Activated CD4-positive, CD25-positive, alpha-beta regulatory T cell treated with anti-CD3 and anti-CD28 coated beads, Interleukin-2, amount 50 U/mL, for 16 hours (primary cell): ENCODE data around the gene ENOX1.

Experiments used
- DNase-seq: peaks from one replicate; pipeline ENCODE4 v3.0.0-alpha.2; 2020; ENCODE audit warnings: low read depth, low spot score

ENOX1 gene

DNA sequence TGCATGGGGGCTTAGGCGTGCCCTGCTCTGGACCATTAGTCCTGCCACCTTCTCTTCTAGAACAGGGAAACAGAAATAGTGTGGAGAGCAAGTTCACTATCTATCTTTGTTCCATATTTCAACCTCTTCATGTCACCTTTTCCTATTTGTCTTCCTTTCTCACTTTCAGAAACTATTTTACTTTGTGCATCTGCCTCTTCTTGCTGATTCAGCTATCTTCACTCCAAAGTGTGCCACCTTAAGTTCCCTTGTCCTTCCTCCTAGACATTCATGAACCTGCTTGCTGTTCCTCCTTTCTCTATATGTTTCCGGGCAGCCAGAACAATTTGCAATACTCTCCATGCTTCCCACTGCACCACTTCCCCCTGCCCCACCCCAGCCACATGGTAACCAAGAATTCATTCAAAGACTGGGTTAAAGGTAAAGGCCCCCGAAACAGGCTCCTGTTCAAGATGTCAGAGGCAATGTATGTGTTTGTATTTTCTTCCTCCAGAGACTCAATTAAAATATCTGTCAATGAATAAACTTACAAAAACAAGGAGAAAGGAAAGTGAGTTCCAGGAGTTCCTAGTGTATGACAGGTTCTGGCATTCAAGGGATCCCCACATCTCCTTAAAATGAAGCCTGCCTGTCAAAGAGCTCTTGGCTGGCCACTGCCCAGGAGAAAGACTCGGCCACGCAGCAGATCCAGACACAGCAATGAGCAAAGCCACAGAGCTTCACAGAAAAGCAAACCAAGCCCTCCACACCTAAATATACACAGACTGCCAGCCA is 495.3 kb downstream of the ENOX1 start:
- DNase-seq, result no peak

DNA sequence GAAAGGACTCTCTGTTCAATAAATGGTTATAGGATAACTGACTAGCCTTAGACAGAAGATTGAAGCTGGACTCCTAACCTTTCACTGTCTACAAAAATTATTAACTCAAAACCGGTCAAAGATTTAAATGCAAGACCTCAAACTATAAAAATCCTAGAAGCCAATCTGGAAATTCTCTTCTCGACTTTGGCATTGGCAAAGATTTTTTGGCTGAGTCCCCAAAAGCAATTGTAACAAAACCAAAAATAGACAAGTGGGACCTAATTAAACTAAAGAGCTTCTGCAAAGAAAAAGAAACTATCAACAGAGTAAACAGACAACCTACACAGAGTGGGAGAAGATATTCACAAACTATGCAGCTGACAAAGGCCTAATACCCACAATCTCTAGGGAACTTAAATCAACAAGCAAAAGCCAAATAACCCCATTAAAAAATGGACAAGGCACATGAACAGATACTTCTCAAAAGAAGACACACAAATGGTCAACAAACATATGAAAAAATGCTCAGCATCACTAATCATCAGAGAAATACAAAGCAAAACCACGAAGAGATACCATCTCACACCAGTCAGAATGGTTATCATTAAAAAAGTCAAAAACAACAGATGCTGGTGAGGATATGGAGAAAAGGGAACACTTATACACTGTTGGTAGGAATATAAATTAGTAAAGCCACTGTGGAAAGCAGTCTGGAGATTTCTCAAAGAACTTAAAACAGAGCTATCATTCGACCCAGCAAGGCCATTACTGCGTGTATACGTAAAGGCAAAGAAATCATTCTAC is 497.1 kb downstream of the ENOX1 start:
- no peak for DNase-seq

DNA sequence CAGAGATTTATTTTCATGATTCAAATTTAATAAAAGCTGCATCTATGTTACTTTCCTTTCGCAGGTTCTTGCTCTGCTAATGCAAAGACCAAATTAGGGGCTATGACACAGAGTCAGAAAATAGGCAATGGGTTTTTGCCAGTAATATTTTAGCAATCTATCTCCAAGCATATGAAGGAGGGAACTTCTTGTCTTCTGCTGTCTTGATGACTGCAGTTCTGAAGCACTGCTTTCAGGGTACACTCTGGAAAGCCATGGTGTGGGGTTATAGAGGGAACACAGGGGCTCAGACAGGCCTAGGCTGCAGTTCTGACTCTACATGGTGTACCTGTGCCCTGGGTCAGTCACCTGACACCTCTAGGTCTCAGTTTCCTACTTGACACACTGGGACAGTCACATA is 500.0 kb downstream of the ENOX1 start:
- no peak for DNase-seq

DNA sequence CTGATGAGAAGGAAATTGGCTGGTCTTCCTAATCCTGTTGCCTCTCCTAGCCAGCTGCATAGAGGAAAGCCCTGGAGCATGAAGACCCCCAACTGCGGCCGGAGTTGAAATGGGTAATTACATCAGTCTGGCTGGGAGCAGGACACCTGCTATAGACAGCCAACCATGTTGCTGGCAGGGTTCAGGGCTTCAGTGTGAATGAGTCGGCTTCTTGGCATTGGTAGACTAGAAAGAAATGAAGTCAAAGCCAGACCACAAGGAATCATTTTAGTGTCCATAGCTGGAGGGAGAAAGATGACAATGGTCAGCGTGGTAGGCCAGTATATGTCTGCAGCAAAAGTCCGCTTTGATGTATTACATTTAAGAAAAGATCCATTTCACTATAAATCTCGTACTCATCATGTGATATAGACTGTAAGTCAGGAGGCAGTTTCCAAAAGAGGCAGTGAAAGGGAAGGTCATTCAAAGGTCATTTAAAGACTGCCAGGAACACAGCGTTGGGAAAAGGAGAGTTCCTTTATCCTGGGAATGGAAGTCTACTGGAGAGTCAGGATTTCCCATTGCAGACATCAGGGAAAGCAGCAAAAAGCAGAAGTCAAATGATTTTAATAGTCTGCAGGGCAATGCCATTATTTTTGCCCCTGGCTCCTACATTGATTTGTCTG is 500.7 kb downstream of the ENOX1 start:
- no peak for DNase-seq

DNA sequence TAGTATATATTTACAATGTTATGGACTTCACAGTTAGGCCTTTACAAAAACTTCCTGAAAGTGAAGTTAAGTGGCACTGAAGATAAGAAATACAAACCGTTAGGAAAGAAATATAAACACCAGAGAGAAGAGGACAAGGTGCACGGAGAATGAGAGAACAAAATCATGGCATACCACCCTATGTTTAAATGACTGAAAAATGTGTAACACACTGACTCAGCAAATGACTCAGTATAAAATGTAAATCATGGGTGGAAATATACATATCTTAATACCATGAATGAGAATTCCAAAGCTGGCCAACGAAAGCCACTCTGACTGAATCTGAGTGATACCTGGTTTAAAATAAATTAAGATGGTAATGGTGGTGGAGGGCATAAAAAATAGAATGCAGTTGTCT is 502.6 kb downstream of the ENOX1 start:
- DNase-seq, result no peak

DNA sequence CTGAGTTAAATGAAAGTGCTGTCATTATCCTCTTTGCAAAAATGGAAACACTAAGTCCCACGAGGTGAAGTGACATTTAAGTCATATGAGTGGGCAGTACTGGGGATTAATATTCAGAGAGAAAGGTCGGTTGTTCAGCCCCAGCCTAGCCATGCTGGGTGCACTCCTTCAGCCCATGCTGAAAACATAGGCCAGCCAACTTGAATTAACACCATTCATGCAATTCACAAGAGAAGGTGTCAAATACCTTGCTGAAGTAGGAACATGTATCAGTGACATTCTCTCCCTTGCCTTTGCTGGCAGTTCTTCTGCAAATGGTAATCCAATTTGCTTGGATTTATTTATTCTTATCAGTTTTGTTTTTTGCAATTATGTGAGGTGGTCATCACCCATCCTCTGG is 507.1 kb downstream of the ENOX1 start:
- DNase-seq, result no peak

DNA sequence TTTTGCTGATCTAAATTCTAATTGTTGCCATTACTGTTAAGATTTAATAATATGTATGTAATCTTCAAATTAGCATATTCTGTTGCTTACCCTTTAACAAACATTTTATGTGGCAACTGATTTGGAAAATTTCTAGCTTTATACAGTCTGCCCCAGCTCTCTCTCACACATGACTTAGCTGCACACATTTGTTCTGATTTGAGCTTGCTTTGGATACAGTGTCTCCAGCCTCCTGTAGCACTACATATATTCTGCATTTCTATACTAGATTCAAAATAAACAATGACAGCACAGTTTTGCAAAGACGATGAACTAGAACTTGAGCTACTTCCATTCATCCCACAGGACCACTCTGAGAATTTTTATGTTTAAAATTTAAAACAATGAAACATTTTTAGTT is 508.6 kb downstream of the ENOX1 start:
- DNase-seq, result no peak

DNA sequence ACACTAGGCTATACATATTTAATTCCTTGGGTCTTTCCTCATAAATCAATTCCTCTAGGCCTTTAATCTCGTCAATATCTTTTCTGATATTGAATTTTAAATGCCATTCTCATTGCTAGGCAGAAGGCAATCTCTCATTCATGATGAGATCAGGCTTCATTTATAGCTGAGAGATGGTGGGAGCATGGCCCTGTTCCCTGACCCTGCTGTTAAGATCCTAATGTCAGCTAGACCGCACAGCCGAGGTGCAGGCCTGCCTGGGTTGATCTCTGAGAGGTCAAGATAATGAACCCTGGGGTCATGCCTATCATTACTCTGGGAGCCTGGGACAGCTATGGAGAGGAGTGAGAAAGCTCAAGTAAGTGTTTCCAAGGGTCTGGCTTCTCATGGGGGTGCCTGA is 509.6 kb downstream of the ENOX1 start:
- DNase-seq, result no peak

DNA sequence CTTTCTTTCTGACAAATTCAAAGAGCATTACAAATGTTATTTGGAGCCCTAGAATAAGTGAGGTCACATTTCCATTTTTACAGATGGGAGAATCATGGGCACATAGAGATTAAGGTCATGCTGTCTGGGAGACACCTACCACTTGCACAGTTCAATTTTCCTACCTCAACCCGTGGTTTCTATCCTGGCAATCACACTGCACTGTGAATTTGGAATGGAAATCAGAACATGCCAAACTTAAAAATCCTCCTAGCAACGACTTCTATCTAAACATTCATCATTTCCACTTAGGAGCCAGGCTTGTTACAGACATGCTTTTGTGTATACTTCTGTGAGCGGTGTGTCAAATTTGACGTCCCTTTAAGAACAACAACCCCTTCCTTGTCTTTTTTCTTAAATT is 511.9 kb downstream of the ENOX1 start:
- DNase-seq, result no peak

DNA sequence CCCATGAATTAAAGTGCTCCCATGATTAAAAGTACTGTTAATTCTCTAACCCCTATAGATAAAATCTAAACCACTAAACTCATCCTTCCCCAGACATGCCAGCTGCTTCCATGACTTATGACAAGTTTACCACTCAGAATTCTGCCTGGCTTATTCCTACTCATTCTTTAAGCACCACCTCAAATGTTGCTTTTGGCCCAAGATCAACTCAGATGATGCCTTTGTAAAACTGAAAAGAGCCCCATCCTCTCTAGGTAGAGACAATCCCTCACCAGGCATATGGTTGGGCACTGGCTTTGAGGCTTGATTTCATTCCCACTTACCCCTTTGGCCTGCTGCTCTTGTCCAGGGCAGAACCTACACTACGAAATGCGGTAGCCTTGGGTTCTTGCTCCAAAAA is 513.4 kb downstream of the ENOX1 start:
- DNase-seq, result no peak

DNA sequence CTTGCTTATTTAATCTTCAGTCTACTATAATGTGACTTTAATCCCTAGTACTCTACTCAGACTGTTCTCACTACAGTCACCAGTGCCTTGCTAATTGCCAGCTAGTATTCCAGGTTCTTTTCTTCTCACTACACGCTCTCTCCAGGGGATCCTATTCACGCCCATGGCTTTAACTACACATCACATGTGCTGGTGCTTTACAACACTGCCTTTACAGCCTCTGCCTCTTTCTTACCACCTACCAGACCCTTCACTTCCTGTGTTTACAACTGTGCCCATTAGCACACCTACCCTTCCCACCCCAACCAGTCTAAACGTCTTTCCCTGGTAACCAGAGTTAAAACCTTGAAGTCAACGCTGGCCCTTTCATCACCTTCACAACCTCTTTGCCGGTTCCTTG is 513.9 kb downstream of the ENOX1 start:
- DNase-seq, result no peak

DNA sequence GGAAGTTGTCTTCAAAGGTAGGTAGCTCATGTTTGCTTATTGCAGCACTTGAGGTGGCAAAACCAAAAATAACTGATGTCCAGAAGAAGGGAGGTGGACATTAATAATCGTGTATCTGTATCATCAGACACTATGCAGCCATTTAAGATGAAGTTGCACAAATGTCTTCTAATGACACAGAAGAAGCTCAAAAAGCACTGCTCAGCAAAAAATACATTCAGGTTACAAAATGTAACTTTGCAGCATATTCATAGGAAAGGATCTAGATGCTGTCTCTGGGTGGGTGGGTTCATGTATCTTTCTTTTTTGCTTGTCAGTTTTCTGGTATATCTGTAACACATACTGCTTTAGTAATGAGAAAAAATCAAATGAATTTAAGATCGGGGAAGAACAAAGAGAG is 515.6 kb downstream of the ENOX1 start:
- DNase-seq, result no peak

DNA sequence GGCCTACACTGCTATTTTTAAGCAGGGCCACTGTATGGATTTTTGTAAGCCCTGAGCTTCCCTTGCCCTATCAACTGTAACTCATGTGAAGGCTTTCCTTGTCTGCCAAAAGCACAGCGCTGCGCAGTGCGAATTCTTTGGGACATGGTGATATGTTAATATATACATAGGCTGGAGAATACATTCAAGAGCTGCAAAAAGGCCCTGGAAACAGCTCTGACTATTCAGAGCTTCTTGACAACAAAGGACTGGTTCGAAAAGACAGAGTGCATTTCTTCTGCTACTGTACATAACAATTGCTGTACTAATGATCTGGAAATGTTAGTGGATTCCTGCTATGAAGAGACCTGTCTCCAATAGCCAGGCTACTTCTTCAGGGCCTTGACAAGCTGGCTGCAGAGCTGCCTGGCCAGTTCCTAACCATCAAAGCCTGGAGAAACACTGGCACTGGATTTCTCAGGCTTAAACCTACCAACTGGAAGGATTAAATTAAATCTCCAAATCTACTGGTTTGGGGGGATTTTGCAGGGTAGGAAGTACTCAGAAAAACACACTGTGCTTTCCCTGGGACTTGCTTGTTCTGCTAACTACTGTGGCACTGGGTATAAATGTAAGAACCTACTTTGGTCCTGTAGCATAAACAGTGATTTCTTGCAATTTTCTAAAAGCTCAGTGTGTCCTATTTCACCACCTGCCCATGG is 516.5 kb downstream of the ENOX1 start:
- no peak for DNase-seq

DNA sequence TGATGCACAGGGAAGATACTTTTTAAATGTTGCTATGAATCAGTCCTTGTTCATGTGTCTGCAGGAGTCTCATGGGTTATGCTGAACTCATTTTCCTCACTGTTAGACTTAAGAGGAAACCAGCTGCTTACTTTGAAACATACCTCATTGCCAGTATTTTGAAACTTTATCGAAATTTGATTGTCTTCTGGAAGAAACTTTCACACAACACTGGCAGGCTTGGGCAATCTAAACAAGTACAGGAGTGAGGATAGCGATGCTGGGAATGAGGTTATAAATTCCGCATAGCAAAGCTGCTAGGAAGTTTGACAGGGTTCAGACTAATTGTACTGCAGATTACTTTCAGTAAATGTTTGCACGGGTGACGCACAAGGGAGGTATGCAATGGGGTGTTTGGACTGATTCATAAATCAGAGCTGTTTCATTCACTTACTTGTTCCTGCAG is 517.7 kb downstream of the ENOX1 start:
- no peak for DNase-seq

DNA sequence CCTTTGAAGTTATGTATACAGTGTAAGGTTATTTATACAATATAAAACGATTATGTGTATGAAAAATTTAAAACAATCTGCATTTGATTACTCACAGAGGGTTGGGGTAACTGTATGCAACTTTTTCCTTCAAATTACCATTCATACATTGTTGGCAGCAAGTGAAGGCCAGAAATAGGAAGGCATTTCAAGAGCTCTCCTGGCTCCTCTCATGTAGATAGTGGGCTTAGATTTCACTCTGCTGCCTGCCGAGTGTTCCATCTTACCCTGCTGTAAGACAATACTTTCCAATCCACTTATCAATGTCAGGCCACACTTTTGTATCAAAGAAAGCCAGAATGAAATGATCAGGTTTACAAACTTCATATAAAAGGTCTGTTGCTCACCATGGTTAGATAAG is 518.1 kb downstream of the ENOX1 start:
- no peak for DNase-seq

DNA sequence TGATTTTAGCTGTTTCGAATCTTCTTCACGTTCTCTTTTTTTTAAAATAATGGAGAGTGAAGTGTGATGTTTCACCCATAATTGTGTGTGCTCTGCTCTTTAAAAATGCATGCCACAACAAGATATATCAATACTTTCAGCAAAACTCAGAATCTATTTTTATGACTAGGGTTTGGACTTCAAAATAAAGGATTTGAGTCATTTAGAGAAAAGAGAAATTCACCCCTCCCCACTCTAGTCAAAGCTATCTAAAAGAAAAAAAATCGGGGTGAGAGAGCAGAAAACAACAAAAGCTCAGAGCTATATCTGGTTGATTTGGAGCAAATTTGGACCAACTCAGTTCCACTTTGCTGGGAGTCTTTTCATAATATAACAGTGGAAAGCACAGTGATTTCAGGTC is 518.9 kb downstream of the ENOX1 start:
- DNase-seq, result no peak

DNA sequence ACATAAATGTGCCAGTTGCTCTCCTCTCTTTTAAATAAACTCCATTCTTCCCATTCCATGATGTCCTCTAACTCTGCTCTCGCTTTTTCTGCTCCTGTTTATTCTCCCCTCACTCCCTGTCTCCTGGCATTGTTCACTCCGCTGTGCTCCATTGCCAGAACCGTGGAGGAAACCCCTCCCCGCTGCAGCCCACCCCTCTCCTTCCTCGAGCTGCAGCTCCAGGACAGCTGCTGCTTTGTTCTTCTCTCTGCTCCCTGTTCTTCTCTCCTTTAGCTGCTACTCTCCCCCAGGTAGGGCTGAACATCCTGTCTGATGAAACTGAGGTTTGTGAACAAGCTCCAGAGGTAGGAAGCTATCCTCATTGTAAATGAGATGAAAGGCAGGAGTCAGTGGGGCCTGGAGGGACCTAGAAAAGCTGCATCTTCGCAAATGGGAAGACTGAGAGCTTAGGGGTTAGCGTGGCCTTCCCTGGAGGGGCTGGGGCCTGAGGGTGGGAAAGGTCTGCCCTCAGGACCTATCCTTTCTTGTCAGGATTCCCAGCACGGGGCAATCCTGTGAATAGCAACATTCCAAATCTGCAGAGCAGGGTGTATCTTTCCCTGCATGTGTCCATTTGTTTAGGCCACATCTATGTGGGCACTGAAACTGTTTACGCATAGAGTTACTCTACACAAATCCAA is 519.7 kb downstream of the ENOX1 start:
- DNase-seq, result no peak

DNA sequence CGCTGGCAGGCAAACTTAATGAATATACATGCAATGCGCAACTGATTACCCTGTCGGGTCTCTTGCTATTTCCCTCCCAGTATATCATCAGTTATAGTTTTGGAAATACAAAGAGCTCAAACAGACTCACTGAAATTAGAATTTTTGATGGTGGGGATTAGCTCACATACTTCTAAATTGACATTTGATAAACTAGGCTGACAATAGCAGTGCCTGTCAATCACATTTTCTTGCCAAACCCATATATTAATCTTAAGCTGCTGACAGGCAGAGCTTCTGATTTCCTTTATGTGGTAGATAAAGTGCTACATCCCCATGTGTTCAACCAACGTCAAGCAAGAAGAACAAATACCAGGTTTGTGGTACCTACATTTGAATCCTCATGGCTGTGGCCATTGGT is 521.7 kb downstream of the ENOX1 start:
- no peak for DNase-seq

DNA sequence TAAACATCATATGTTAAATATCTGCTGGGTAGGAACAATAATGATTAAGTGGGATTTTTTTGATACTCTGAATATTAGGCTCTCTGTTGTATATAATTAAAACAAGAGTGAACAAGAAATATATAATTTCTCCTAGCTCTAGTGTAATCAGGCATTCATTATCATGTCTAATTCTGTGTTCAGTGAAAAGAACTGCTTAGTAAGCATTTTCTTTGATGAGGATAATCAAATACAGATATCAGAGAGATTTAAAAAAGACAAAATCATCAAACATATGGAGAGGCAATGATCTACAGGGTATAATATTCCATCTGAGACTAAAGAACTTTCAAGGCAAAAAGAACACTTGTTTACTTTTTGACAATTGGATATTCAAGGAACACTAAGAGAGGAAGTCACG is 522.3 kb downstream of the ENOX1 start:
- no peak for DNase-seq

DNA sequence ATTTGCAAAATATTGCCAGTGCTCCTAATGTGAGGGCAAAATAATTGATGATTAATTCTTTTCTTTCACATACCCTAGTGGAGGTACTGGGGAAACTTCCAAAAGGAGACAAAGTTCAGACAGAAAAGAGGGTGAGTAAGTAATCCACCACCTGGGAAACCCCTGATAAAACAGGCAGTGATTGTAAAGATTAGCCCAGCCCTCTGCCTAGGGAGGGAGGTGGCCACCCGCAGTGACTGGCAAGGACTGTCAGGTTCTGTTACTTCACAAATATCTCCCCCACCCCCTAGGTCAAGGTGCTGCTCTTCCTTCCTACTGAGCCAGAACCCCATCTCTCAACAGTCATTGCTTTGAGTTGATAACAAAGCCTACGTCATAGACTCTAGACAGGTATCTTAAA is 523.7 kb downstream of the ENOX1 start:
- DNase-seq, result no peak

DNA sequence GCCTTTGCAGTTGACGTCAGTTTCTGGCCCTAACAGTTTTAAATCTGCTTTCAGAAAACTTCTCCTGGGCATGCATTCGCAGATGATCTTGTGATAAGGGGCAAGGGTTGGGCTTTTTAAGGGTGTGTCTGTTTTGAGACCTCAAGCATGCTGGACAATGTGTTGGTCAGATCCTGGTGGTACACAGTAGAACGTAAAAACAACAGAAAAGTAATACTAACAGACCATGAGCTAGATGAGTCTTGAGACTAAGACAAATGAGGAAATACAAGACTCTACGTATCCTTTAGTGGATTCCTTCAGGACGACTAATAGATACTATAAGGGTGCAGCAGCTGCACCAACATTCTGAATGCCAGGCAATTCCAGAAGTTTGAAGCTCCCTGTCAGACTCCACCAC is 525.8 kb downstream of the ENOX1 start:
- no peak for DNase-seq

DNA sequence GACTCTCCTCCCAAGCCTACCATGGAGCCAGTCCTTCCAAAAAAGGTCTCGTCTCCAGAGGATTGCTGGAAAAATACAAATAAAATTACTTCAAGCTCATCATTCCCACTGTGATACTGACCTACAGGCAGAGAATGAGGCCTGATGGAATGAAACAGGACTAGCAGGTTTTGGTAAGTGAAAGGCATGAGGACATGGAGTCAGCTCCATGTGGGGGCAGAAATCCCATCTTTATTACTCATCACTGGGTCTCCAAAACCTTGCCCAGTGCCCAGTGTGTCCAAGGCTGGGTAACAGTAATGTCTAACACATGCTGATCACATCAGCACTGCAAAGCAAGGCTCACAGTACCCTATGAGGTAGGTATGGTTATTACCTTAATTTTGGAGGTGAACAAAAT is 528.0 kb downstream of the ENOX1 start:
- no peak for DNase-seq
